Esophagus (tissue), 2 donors: ENCODE data around the gene FAM187B. TPM values are rescaled to one million over a fixed set of nuclear protein-coding genes. Genes with fewer than 3 reads are reported as not detected.
A peak's percentile ranks its signal among the peaks of the same experiment; 100 is the strongest.

Source experiments
- H3K27ac ChIP-seq, 2 donors: one replicate each; pipeline ENCODE4 v1.5.1; 2013; ENCODE audit warnings: low read depth in 2 of 2, mild to moderate bottlenecking in 2 of 2, inconsistent platforms in 1 of 2, low read length in 1 of 2, moderate library complexity in 1 of 2
- H3K27me3 ChIP-seq, 2 donors: one replicate each; pipeline ENCODE4 v1.6.1; 2013; ENCODE audit warnings: low read length in 2 of 2, control low read depth in 1 of 2, mild to moderate bottlenecking in 1 of 2; ENCODE audit not compliant: insufficient read depth in 2 of 2, control insufficient read depth in 1 of 2
- H3K36me3 ChIP-seq, 2 donors: one replicate each; pipeline ENCODE4 v1.6.1; 2013; ENCODE audit warnings: low read length in 1 of 2; ENCODE audit not compliant: control insufficient read depth in 2 of 2, insufficient read depth in 2 of 2
- H3K4me1 ChIP-seq, 2 donors: one replicate each; pipeline ENCODE4 v1.6.1; 2013; ENCODE audit warnings: low read length in 1 of 2; ENCODE audit not compliant: control insufficient read depth in 2 of 2, insufficient read depth in 2 of 2
- H3K4me3 ChIP-seq, 2 donors: one replicate each; pipeline ENCODE4 v1.5.1; 2013; ENCODE audit warnings: low read length in 2 of 2, mild to moderate bottlenecking in 2 of 2, low read depth in 1 of 2, moderate library complexity in 1 of 2
- H3K9me3 ChIP-seq, 2 donors: one replicate each; pipeline ENCODE4 v1.6.1; 2013; ENCODE audit warnings: mild to moderate bottlenecking in 2 of 2, low read depth in 1 of 2, low read length in 1 of 2, moderate library complexity in 1 of 2; ENCODE audit not compliant: control insufficient read depth in 2 of 2, insufficient read depth in 1 of 2
- WGBS, 2 donors: extraction: QIAGEN DNeasy Blood & Tissue Kit; methylation state at CpG; one replicate each; pipeline ENCODE4 v1.1.7; 2013; 5-methylcytosine and 5-hydroxymethylcytosine counted together
- polyA plus RNA-seq, 2 donors: library from polyadenylated mRNA; stranded (reverse); fragments of 200-250 nt; gene quantifications; one replicate each; pipeline ENCODE4 v1.2.3, GENCODE V29; 2013
- donor health status: healthy with polysubstance abuse.
- donor health status: Bipolar disorder and iron deficiency.

Gene FAM187B
- polyA plus RNA-seq, 2 donors: 0.08 TPM; not detected in 1

DNA sequence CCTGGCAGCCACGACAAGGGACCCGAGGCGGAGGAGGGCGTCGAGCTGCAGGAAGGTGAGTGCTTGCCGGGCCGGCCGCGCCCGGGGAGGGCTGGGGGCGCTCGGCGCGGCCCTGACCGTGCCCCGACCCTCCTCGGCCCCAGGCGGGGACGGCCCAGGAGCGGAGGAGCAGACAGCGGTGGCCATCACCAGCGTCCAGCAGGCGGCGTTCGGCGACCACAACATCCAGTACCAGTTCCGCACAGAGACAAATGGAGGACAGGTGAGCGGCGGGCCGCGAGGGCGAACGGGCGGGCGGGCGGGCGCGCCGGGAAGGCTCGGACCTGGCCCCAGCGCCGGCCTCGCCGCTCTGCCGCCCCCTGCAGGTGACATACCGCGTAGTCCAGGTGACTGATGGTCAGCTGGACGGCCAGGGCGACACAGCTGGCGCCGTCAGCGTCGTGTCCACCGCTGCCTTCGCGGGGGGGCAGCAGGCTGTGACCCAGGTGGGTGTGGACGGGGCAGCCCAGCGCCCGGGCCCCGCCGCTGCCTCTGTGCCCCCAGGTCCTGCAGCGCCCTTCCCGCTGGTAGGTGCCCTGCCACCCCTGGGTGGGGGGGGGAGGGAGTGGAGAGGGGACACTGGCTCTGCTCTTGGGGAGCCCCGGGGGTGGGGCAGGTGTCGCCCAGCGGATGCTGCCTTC lies 41.0 kb upstream of the FAM187B start:
- H3K4me3 ChIP-seq: peak overlapping the region; percentile 64 to 95
- peaks cover 0 to 11% of the 10 kb centered on the region in 2 donors for H3K4me1 ChIP-seq
- H3K9me3 ChIP-seq: no peaks in the 10 kb centered on the region
- WGBS, 2 donors: 1 to 4% methylated on average over 30 to 66 of the region's 66 CpGs
- peak overlapping the region; percentile 95 to 96 for H3K27ac ChIP-seq
- no peaks in the 10 kb centered on the region for H3K27me3 ChIP-seq
- H3K36me3 ChIP-seq: peaks cover 10 to 29% of the 10 kb centered on the region in 2 donors

DNA sequence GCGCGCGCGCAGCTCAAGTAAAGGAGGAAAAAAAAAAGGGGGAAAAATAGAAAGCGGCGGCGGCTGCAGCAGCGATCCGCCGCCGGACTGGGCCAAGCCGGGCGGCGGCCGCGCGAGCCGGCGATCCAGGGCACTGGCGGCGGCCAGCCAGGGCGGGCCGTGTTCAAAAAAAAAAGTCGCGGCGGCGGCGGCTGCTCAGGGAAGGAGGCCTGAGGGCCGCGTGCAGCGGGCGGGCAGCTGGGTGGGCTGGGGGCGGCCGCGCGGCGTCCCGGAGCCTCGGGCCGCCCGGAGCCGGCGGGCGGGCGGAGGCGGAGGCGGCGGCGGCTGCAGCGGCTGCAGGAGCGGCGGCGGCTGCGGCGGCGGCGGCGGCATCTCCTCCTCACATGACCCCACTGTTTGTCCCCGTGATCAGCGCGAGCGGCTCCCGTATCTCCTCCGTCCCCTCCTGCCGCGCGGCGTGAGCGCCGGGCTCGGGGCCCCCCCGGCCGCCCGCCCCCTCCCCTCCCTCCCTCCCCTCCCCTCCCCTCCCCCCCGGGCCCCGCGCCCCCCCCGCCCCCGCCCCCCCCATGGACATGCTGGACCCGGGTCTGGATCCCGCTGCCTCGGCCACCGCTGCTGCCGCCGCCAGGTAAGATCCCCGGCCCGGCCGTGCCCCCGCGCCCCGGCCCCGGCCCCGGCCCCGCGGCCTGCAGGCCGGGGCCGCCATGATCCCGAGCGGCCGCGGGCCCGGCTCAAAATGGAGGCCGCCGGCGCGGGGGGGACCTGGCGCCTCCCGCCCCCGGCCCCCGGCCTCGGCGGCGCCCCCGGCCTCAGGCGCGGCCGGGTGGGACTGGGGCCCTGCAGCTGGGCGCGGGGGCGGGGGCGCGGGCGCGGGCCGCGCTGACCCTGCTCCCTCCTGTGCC lies 40.2 kb upstream of the FAM187B start, which contains the start of gene USF2:
Gene USF2 (plus strand): TSS at position 427 of the 902 bp plus-strand sequence. CDS start 140 bp downstream, at position 567.
- Histone ChIP-seq H3K9me3 (no peaks in the 10 kb centered on the region), H3K27me3 (no peaks in the 10 kb centered on the region), H3K4me3 (peak within 1 kb of the TSS; percentile 76 to 95), H3K36me3 (peaks cover 5 to 29% of the 10 kb centered on the region in 2 donors), H3K4me1 (peaks cover 0 to 12% of the 10 kb centered on the region in 2 donors), H3K27ac (peak within 1 kb of the TSS; percentile 96 to 98)
- 0 to 1% methylated on average over 30 to 117 of the region's 126 CpGs for WGBS, 2 donors

DNA sequence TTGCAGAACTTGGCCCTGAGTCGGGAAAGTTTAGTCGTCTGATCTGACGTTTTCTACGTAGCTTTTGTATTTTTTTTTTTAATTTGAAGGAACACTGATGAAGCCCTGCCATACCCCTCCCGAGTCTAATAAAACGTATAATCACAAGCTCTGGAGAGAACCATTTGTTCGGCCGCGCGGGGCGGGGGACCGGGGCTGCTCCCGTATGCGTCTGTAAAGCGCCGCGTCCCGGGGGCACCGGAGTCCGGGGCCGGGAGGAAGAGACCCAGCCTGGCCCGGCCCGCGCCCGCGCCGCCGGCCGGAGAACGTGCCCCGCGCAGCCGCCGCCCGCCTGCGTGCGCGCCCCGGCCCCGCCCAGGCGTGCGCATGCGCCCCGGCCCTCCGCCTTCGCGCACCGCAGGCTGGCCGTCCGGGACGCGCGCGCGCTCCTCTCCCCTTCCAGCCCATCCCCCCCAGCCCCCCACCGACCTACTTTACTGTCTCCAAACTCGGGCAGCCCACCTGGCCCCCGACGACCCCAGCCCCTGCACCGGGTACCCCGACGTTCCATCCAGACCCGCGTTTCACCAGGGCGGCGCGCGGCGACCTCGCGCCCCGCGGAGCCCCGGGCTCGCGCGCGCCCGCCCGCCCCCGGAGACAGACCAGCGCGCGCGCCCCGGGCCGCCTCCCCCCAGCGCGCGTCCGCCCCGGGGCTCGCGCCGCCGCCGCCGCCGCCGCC lies 39.4 kb upstream of the FAM187B start:
- 1% methylated on average over 48 to 100 of the region's 100 CpGs for WGBS, 2 donors
- Histone ChIP-seq H3K27ac (peak overlapping the region; percentile 96 to 98), H3K9me3 (no peaks in the 10 kb centered on the region), H3K4me1 (peaks cover 0 to 12% of the 10 kb centered on the region in 2 donors), H3K4me3 (peak overlapping the region; percentile 76 to 95), H3K36me3 (peaks cover 4 to 26% of the 10 kb centered on the region in 2 donors), H3K27me3 (no peaks in the 10 kb centered on the region)

DNA sequence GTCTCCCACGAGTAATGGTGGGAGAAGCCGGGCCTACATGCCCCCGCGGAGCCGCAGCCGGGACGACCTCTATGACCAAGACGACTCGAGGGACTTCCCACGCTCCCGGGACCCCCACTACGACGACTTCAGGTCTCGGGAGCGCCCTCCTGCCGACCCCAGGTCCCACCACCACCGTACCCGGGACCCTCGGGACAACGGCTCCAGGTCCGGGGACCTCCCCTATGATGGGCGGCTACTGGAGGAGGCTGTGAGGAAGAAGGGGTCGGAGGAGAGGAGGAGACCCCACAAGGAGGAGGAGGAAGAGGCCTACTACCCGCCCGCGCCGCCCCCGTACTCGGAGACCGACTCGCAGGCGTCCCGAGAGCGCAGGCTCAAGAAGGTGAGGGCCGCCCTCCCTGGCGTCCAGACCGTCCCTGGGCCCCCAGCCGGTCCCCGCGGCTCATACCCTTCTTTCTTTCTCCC lies 38.8 kb upstream of the FAM187B start:
- H3K4me3 ChIP-seq: peak overlapping the region; percentile 76 to 95
- H3K4me1 ChIP-seq: peaks cover 0 to 12% of the 10 kb centered on the region in 2 donors
- no peaks in the 10 kb centered on the region for H3K27me3 ChIP-seq
- 0 to 1% methylated on average over 40 of the region's 40 CpGs for WGBS, 2 donors
- H3K27ac ChIP-seq: peak overlapping the region; percentile 96 to 98
- H3K36me3 ChIP-seq: peaks cover 4 to 28% of the 10 kb centered on the region in 2 donors
- H3K9me3 ChIP-seq: no peaks in the 10 kb centered on the region

DNA sequence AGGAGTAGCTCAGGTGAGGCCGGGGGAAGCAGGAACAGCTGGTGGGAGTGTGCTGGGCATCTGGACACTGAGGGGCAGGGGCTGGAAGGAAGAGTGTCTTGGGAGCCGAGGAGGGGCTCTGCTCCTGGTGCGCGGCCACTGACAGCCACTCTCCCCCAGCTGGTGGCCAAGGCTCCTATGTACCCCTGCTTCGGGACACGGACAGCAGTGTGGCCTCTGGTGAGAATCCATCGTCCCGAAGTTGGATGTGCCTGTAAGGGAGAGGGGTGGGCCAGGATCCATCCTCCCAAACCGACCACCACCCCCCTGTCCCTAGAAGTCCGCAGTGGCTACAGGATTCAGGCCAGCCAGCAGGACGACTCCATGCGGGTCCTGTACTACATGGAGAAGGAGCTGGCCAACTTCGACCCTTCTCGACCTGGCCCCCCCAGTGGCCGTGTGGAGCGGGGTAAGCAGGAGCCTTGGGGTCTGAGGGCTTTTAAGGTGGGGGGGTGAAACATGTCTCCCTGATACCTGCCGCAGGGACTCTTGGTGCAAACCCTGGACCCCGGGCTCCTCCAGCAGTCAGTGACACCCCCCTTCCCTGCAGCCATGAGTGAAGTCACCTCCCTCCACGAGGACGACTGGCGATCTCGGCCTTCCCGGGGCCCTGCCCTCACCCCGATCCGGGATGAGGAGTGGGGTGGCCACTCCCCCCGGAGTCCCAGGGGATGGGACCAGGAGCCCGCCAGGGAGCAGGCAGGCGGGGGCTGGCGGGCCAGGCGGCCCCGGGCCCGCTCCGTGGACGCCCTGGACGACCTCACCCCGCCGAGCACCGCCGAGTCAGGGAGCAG lies 38.2 kb upstream of the FAM187B start:
- Histone ChIP-seq H3K27me3 (no peaks in the 10 kb centered on the region), H3K27ac (peak overlapping the region; percentile 96 to 98), H3K36me3 (peaks cover 4 to 24% of the 10 kb centered on the region in 2 donors), H3K4me1 (peaks cover 0 to 12% of the 10 kb centered on the region in 2 donors), H3K4me3 (peak overlapping the region; percentile 76 to 95), H3K9me3 (no peaks in the 10 kb centered on the region)
- WGBS, 2 donors: 34 to 46% methylated on average over 35 to 39 of the region's 39 CpGs

DNA sequence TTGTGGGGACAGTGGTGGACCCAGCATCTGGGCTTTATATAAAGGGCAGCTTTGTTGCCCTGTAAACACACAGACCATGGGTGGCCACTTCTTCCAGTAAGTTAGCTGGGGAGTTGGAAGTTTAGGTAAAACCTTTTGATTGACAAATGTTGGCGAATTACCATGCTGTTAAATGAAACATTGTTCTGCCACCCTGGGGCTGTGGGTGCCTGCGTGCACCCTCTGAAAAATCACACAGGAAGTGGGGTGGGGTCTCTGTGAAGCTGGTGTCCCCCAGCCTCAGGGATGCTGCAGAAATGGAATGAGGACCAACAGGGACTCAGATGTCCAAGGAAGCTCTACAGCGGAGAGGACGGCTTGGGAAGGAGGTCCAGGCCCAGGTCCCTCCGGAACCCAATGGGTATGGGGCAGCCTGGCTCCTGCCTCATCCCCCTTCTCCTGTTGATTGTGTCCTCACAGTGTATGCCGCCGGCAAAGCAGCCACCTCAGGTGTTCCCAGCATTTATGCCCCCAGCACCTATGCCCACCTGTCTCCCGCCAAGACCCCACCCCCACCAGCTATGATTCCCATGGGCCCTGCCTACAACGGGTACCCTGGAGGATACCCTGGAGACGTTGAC lies 37.5 kb upstream of the FAM187B start:
- 71 to 73% methylated on average over 10 of the region's 10 CpGs for WGBS, 2 donors
- Histone ChIP-seq H3K9me3 (no peaks in the 10 kb centered on the region), H3K27me3 (no peaks in the 10 kb centered on the region), H3K4me1 (peaks cover 0 to 12% of the 10 kb centered on the region in 2 donors), H3K4me3 (no peak overlapping the region), H3K36me3 (peaks cover 0 to 17% of the 10 kb centered on the region in 2 donors), H3K27ac (peak overlapping the region in 1 of 2 donors; percentile 51)

DNA sequence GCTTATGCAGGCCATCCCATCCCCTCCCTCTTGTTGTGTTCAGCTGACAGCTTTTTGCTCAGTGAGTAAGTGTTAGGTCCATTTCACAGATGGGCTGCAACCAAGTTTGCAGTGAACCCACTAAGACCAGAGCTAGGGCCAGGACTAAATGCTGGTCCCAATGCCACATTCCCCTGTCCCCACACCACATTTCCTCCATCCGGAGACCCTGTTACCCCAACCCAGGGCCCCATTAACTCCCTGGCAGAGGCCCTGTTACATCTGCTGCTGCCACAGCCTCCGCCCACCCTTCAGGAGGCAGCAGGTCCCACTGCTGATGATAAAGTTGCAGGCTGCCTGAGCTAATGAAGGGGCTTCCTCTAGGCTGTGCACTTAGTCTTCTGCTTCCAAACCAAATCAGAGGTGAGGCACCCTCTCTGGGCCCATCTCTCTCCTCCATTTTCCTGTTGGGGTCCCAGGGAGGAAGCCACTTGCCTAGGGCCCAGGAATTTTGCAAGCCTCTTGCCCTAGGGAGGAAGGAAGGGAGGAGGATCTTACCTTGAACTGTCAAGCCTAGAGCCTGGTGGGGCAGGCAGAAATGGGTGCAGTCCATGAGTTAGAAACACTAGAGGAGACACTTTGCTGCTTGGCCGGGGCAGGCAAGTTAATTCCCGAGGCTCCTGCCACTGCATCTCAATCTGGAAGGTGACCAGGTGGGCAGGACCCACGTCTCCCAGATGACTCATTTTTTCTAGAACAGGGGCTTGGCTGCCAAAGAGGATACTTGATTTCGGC lies 36.8 kb upstream of the FAM187B start:
- H3K27ac ChIP-seq: peak overlapping the region; percentile 11 to 51
- H3K9me3 ChIP-seq: no peaks in the 10 kb centered on the region
- peaks cover 0 to 11% of the 10 kb centered on the region in 2 donors for H3K36me3 ChIP-seq
- H3K4me3 ChIP-seq: no peak overlapping the region
- H3K4me1 ChIP-seq: peaks cover 0 to 12% of the 10 kb centered on the region in 2 donors
- no peaks in the 10 kb centered on the region for H3K27me3 ChIP-seq
- 37 to 46% methylated on average over 6 of the region's 6 CpGs for WGBS, 2 donors
